CD4-positive, alpha-beta memory T cell (primary cell): ENCODE data around the gene CBX5. TPM values are rescaled to one million over a fixed set of nuclear protein-coding genes. Genes with fewer than 3 reads are reported as not detected.
"Not testable (repeated sequence)": the region's sequence is repeated elsewhere in the genome, so short reads cannot be mapped to it uniquely, and the experiment has no call there.

Experiments used
- CTCF ChIA-PET: fragments of 350-600 bp; sonication (Branson Sonifier 250); formaldehyde crosslinking; loops from one replicate; lab custom pipeline; 2021; ENCODE audit warnings: inconsistent platforms; ENCODE audit not compliant: partially characterized antibody; lab: Charles Lee
- POLR2A ChIA-PET: fragments of 350-600 bp; sonication (Branson Sonifier 250); formaldehyde crosslinking; loops from one replicate; lab custom pipeline; 2021; ENCODE audit not compliant: partially characterized antibody; lab: Charles Lee
- DNase-seq, 5 donors: peaks; one replicate each; pipeline versions ENCODE4 v3.0.0 to v3.0.0-alpha.2; 2020 to 2022; ENCODE audit warnings: mixed read lengths in 1 of 5
- H3K27ac ChIP-seq: one replicate; pipeline ENCODE4 v1.7.0; 2013; ENCODE audit warnings: low read depth, low read length
- H3K27me3 ChIP-seq: 2 replicates; pipeline ENCODE4 v1.7.0; 2013; ENCODE audit warnings: mild to moderate bottlenecking, low read length, moderate library complexity; ENCODE audit not compliant: insufficient read depth
- H3K36me3 ChIP-seq: 2 replicates; pipeline ENCODE4 v1.7.0; 2013; ENCODE audit warnings: mild to moderate bottlenecking, low read length, moderate library complexity; ENCODE audit not compliant: insufficient read depth
- H3K4me1 ChIP-seq: 2 replicates; pipeline ENCODE4 v1.7.0; 2013; ENCODE audit warnings: mild to moderate bottlenecking, low read length, moderate library complexity; ENCODE audit not compliant: insufficient read depth
- H3K4me3 ChIP-seq, 2 donors: one replicate each; pipeline ENCODE4 v1.7.0; 2013; ENCODE audit warnings: low read length in 2 of 2, mild to moderate bottlenecking in 1 of 2
- H3K9me3 ChIP-seq, 2 donors: one replicate each; pipeline ENCODE4 v1.7.0; 2013; ENCODE audit warnings: low read length in 2 of 2, control low read depth in 1 of 2; ENCODE audit not compliant: control insufficient read depth in 1 of 2
- H3K27ac Mint-ChIP-seq, 7 donors: one replicate each; pipeline ENCODE4 v1.8.0; 2020 to 2021; ENCODE audit warnings: mixed read lengths in 7 of 7, mild to moderate bottlenecking in 6 of 7, inconsistent platforms in 3 of 7, moderate library complexity in 3 of 7
- H3K27me3 Mint-ChIP-seq, 2 donors: one replicate each; pipeline ENCODE4 v1.8.0; 2020 to 2021; ENCODE audit warnings: mixed read lengths in 2 of 2
- H3K36me3 Mint-ChIP-seq, 2 donors: one replicate each; pipeline ENCODE4 v1.8.0; 2020 to 2021; ENCODE audit warnings: mixed read lengths in 2 of 2, inconsistent platforms in 1 of 2, mild to moderate bottlenecking in 1 of 2
- H3K4me1 Mint-ChIP-seq, 4 donors: one replicate each; pipeline ENCODE4 v1.8.0; 2020 to 2021; ENCODE audit warnings: mixed read lengths in 4 of 4, mild to moderate bottlenecking in 1 of 4
- H3K4me3 Mint-ChIP-seq, 8 donors: one replicate each; pipeline ENCODE4 v1.8.0; 2020 to 2021; ENCODE audit warnings: mixed read lengths in 8 of 8, mild to moderate bottlenecking in 7 of 8, moderate library complexity in 6 of 8, inconsistent platforms in 3 of 8
- H3K9me3 Mint-ChIP-seq, 8 donors: one replicate each; pipeline ENCODE4 v1.8.0; 2020 to 2021; ENCODE audit warnings: mixed read lengths in 8 of 8, mild to moderate bottlenecking in 5 of 8, inconsistent platforms in 3 of 8, moderate library complexity in 1 of 8
- intact Hi-C: fragments of 100-400 bp; cut with micrococcal nuclease; formaldehyde crosslinking; loops from one replicate; pipeline ENCODE4 v1.15.1; 2023
- polyA plus RNA-seq, 2 donors: library from polyadenylated mRNA; unstranded; fragments of 300-500 nt; fragmentation: Illumina TruSeq; gene quantifications; one replicate each; pipeline ENCODE4 v1.2.3, GENCODE V29; 2021
- total RNA-seq, 2 experiments: library from RNA; stranded (reverse); gene quantifications; one replicate each; pipeline ENCODE4 v1.2.3, GENCODE V29; 2021

The CBX5 gene
- total and polyA plus RNA-seq, 4 experiments from 2014 or later: 13.3 to 76.3 (median 45.1) TPM

DNA sequence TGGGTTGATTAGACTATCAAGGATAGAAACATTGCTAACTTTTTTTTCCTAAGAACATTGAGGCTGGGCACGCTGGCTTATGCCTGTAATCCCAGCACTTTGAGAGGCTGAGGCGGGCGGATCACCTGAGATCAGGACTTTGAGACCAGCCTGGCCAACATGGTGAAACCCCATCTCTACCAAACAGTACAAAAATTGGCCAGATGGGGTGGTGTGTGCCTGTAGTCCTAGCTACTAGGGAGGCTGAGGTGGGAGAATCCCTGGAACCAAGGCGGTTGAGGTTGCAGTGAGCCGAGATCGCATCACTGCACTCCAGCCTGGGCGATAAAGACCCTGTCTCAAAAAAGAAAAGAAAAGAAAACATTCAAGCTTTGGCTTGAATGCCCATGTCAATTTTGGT is 32.4 kb upstream of the CBX5 start:
- H3K9me3 Mint-ChIP-seq, H3K4me3 Mint-ChIP-seq, H3K27ac ChIP-seq, POLR2A ChIA-PET, H3K4me1 Mint-ChIP-seq, H3K9me3 ChIP-seq, H3K36me3 ChIP-seq, DNase-seq, H3K4me3 ChIP-seq, H3K36me3 Mint-ChIP-seq, H3K27me3 Mint-ChIP-seq, H3K27ac Mint-ChIP-seq, H3K4me1 ChIP-seq, intact Hi-C loops, H3K27me3 ChIP-seq: not testable (repeated sequence)
- CTCF ChIA-PET: interaction anchor here (0.6 to 1.3 kb wide), 3 partner anchors 10 to 301 kb away, joined by 3 read pairs; no protein-coding TSS in a partner anchor

DNA sequence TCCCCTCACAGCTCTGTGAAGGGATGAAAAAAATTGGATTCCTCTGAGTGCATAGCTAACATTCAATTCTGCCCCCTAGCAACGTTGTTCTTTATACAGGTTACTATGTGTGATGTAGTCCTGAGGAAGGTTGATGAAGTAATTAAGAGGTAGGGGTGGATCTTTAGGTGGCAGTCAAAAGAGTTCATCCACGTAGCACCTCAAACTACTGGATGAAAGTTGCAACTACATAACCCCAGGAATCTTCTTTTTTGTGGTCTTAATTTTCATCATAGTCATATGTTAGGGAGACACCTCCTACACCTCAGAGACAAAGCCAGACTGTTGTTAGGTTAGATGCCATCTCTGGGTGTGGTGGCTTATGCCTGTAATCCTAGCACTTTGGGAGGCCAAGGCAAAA is 31.1 kb upstream of the CBX5 start:
- Histone ChIP-seq H3K27ac (no peak overlapping the region), H3K4me1 (peaks cover 7% of the 10 kb centered on the region), H3K36me3 (no peaks in the 10 kb centered on the region), H3K4me3 (no peak overlapping the region), H3K27me3 (no peaks in the 10 kb centered on the region), H3K9me3 (no peaks in the 10 kb centered on the region)
- POLR2A ChIA-PET: interaction anchor here (0.8 kb wide), 1 partner anchor 19 kb away, joined by 3 read pairs; no protein-coding TSS in a partner anchor
- no peak overlapping the region for H3K4me3 Mint-ChIP-seq
- intact Hi-C loops: no loop called here
- H3K27me3 Mint-ChIP-seq: peaks cover 1 to 4% of the 10 kb centered on the region in 2 donors
- CTCF ChIA-PET: interaction anchor here (1.0 to 2.7 kb wide), 3 partner anchors 11 to 46 kb away, joined by 3 to 12 read pairs (median 3); partner anchors contain the start of gene NFE2
- H3K9me3 Mint-ChIP-seq: no peaks in the 10 kb centered on the region
- peaks cover 3 to 11% (median 9%) of the 10 kb centered on the region in 4 donors for H3K4me1 Mint-ChIP-seq
- H3K27ac Mint-ChIP-seq: no peak overlapping the region
- DNase-seq: no peak
- no peaks in the 10 kb centered on the region for H3K36me3 Mint-ChIP-seq

DNA sequence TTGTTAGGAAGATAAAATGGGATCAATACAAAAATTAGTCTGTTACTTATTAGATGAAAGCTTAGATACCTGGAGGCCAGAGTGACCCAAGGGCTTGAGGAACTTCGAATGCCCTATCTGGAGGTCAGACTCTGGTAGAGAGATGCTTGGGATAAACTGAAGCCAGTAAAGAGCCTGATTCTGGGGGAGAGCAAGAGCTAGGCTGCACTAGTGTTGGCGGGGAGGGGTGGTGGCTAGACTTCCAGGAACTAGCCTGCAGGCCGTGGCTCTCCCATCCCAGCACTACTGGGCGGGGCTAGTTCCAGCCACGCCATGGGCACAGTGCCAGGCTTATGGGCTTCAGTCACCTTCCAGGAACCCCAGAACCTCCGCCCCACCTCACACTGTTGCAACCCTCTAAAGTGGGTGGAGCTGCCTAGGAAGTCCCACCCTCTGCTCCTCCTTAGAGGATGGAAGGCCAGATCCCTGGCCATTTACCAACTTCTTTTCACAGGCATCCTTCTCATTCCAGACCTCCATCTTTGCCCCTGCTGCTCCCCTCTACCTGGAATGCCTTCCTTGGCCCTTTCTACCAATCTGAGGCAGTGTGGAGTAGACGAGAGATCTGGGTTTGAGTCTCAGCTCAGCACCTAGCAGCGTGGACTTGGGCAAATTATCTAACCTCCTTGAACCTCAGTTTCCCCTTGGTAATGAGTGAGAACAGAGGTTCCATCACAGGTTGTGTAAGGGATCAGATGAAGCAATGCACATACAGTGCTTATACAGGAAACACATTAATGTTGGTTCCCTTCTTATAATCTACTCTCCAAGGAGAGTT is 27.2 kb upstream of the CBX5 start:
- no peaks in the 10 kb centered on the region for H3K9me3 Mint-ChIP-seq

DNA sequence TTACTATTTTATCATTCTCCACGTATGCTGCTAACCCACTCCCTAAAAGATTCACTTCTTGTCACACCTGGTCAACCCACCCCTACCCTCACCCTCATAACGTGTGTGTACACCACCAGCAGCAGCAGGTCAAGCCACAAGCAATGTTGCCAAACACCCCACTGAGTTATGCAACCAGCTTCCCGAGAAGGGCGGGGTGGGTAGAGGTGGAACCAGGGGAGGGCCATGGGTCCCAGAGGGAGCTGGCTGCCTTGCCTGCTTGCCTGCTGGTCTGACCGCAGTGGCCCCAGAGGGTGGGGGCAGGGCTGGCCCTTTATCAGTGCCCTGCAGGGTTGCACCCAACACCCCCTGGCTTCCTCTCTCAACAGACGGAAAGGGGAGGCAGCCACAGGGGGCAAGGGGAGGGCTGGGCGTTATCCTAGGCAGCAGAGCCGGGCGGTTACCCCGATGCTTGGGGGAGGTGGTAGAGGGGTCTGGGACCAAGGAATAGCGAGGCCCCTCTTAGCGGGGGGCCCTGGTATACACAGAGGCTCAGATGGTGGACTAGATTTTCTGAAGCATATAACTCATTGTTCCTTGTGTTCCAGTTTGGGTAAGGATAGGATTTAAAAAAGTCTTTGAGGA is 24.4 kb upstream of the CBX5 start:
- Histone ChIP-seq H3K27me3 (peaks cover 19% of the 10 kb centered on the region), H3K4me1 (peaks cover 27% of the 10 kb centered on the region), H3K9me3 (no peaks in the 10 kb centered on the region), H3K27ac (no peak overlapping the region), H3K4me3 (no peak overlapping the region), H3K36me3 (no peaks in the 10 kb centered on the region)
- intact Hi-C loops: no loop called here
- peak overlapping the region in 4 of 7 donors; percentile 32 to 81 (median 37) for H3K27ac Mint-ChIP-seq
- H3K4me3 Mint-ChIP-seq: peak overlapping the region in 4 of 8 donors; percentile 15 to 48 (median 31)
- ChIA-PET POLR2A (interaction anchor here (0.6 to 1.5 kb wide), 2 partner anchors 21 to 55 kb away, joined by 3 to 4 read pairs; no protein-coding TSS in a partner anchor), CTCF (interaction anchor here (1.7 to 2.9 kb wide), 2 partner anchors 20 to 62 kb away, joined by 3 to 12 read pairs; partner anchors contain the start of gene COPZ1)
- H3K9me3 Mint-ChIP-seq: no peaks in the 10 kb centered on the region
- no peaks in the 10 kb centered on the region for H3K36me3 Mint-ChIP-seq
- DNase-seq: peak in 1 of 5 donors; percentile 43
- peaks cover 10 to 44% (median 24%) of the 10 kb centered on the region in 4 donors for H3K4me1 Mint-ChIP-seq
- peaks cover 21 to 37% of the 10 kb centered on the region in 2 donors for H3K27me3 Mint-ChIP-seq

More for the DNA sequence above, 27.2 kb upstream of the CBX5 start:
- Mint-ChIP-seq H3K27ac (peak overlapping the region in 1 of 7 donors; percentile 32), H3K36me3 (no peaks in the 10 kb centered on the region), H3K4me1 (peaks cover 7 to 29% (median 14%) of the 10 kb centered on the region in 4 donors), H3K4me3 (peak overlapping the region in 1 of 8 donors; percentile 31), H3K27me3 (peaks cover 8 to 19% of the 10 kb centered on the region in 2 donors)
- peaks cover under 1% of the 10 kb centered on the region for H3K27me3 ChIP-seq
- no peaks in the 10 kb centered on the region for H3K9me3 ChIP-seq
- H3K27ac ChIP-seq: no peak overlapping the region
- no peak overlapping the region for H3K4me3 ChIP-seq
- intact Hi-C loops: no loop called here
- POLR2A ChIA-PET: interaction anchor here (1.1 to 1.6 kb wide), 2 partner anchors 17 to 26 kb away, joined by 4 to 5 read pairs; partner anchors contain the start of genes COPZ1 and HNRNPA1
- no peaks in the 10 kb centered on the region for H3K36me3 ChIP-seq
- CTCF ChIA-PET: interaction anchor here (1.0 to 2.9 kb wide), 6 partner anchors 11 to 61 kb away, joined by 3 to 16 read pairs (median 4); partner anchors contain the start of gene COPZ1
- peaks cover 16% of the 10 kb centered on the region for H3K4me1 ChIP-seq
- DNase-seq: no peak

DNA sequence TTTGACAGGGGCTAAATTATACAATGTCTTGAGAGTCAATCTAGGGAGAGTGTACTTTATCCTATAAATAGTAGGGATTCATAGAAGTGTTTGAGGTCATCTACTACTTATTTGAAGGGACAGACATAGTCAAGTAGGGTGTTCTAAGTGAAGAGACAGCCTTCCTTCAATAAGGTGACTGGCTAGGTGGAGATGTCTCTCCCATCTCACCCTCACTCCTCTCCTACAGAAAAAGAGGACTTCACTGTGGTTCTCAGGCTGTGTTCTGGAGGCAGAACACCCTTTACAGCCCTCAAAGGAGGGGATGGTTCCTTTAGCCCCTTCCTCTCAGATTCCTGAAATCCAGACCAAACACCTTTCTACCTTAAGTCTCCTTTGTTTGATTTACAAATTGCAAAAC is 23.7 kb upstream of the CBX5 start:
- no peaks in the 10 kb centered on the region for H3K9me3 ChIP-seq
- Mint-ChIP-seq H3K27ac (no peak overlapping the region), H3K36me3 (no peaks in the 10 kb centered on the region), H3K4me3 (no peak overlapping the region), H3K9me3 (no peaks in the 10 kb centered on the region), H3K4me1 (peaks cover 10 to 44% (median 24%) of the 10 kb centered on the region in 4 donors), H3K27me3 (peaks cover 24 to 41% of the 10 kb centered on the region in 2 donors)
- ChIA-PET POLR2A (interaction anchor here (0.6 to 1.5 kb wide), 2 partner anchors 21 to 55 kb away, joined by 3 to 4 read pairs; no protein-coding TSS in a partner anchor), CTCF (no interaction called here)
- peaks cover 27% of the 10 kb centered on the region for H3K4me1 ChIP-seq
- peaks cover 19% of the 10 kb centered on the region for H3K27me3 ChIP-seq
- H3K27ac ChIP-seq: no peak overlapping the region
- no peak overlapping the region for H3K4me3 ChIP-seq
- intact Hi-C loops: no loop called here
- DNase-seq: no peak
- no peaks in the 10 kb centered on the region for H3K36me3 ChIP-seq

DNA sequence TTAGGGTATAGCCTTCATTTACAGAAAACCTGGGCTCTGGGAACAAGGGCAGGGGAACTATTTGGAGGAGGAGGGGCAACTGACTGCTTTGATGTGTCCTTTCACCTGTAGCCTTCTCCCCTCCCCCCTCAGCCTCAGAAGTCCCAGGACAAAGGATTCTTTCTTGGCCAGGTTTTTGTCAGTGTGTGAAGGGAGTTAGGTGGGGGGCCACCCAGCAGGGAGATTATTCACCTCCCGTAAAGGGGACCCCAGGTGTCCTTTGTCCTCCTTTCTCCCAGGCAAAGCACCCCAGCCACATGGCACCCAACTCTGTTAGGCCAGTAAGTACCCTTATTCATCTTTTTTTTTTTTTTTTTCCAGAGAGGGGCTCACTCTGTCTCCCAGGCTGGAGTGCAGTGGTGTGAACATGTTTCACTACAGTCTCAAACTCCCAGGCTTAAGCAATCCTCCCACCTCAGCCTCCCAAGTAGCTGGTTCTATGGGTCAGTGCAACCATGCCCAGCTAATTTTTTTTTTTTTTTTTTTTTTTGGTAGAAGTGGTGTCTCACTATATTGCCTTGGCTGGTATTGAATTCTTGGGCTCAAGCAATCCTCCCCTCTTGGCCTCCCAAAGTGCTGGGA is 21.6 kb upstream of the CBX5 start:
- no peaks in the 10 kb centered on the region for H3K9me3 Mint-ChIP-seq
- intact Hi-C loops: no loop called here
- no peak for DNase-seq
- Histone ChIP-seq H3K27me3 (peaks cover 19% of the 10 kb centered on the region), H3K4me1 (peaks cover 27% of the 10 kb centered on the region), H3K9me3 (no peaks in the 10 kb centered on the region), H3K36me3 (no peaks in the 10 kb centered on the region), H3K27ac (no peak overlapping the region), H3K4me3 (no peak overlapping the region)
- H3K4me1 Mint-ChIP-seq: peaks cover 9 to 40% (median 22%) of the 10 kb centered on the region in 4 donors
- POLR2A ChIA-PET: interaction anchor here (3.3 to 4.5 kb wide), 2 partner anchors 21 to 23 kb away, joined by 12 to 16 read pairs; partner anchors contain the start of genes CBX5, COPZ1 and HNRNPA1
- peaks cover 24 to 45% of the 10 kb centered on the region in 2 donors for H3K27me3 Mint-ChIP-seq
- no peak overlapping the region for H3K27ac Mint-ChIP-seq
- no peaks in the 10 kb centered on the region for H3K36me3 Mint-ChIP-seq
- H3K4me3 Mint-ChIP-seq: peak overlapping the region in 1 of 8 donors; percentile 69
- CTCF ChIA-PET: interaction anchor here (0.7 to 2.2 kb wide), 6 partner anchors 9 to 67 kb away, joined by 3 to 8 read pairs (median 3); partner anchors contain the start of gene COPZ1
